Adrenal gland (tissue), 12 donors: ENCODE measurements around the gene ENPP5. TPM values are rescaled to one million over a fixed set of nuclear protein-coding genes. Genes with fewer than 3 reads are reported as not detected.

Experiments used
- DNase-seq, 7 donors: peaks; one replicate each; pipeline ENCODE4 v3.0.0-alpha.2; 2019 to 2020
- H3K27ac ChIP-seq, 5 donors: fragments of 200-600 bp; sonication (generic) in 4 of 5; 1 replicate in 3 of 5; 2 replicates in 2 of 5; pipeline versions ENCODE4 v1.5.1 to v1.8.0; 2016 to 2020; ENCODE audit warnings: mild to moderate bottlenecking in 1 of 5
- H3K27me3 ChIP-seq: fragments of 200-600 bp; 2 replicates; pipeline ENCODE4 v1.8.0; 2021
- H3K36me3 ChIP-seq, 2 donors: fragments of 200-600 bp; replicated peaks in 1 of 2; 1 replicate in 1 of 2; 2 replicates in 1 of 2; pipeline versions ENCODE4 v1.5.1 to v1.8.0; 2018 to 2022
- H3K4me1 ChIP-seq, 2 donors: fragments of 200-600 bp; replicated peaks in 1 of 2; 1 replicate in 1 of 2; 2 replicates in 1 of 2; pipeline versions ENCODE4 v1.5.1 to v1.8.0; 2018 to 2021
- H3K4me3 ChIP-seq, 4 donors: fragments of 200-600 bp; sonication (generic) in 3 of 4; one replicate each; pipeline ENCODE4 v1.5.1; 2016 to 2018
- H3K9me3 ChIP-seq, 3 donors: fragments of 200-600 bp; sonication (generic) in 1 of 3; replicated peaks in 1 of 3; 1 replicate in 2 of 3; 2 replicates in 1 of 3; pipeline versions ENCODE4 v1.5.1 to v1.8.0; 2016 to 2021
- CTCF ChIP-seq, 6 experiments: fragments of 450-650 bp in 4 of 6; fragments of 200-600 bp in 2 of 6; sonication (generic) in 1 of 6; IDR thresholded peaks; 1 replicate in 5 of 6; 2 replicates in 1 of 6; pipeline versions ENCODE4 v1.5.1 to v1.8.0; 2016 to 2021; ENCODE audit warnings: antibody characterized with exemption in 6 of 6, mild to moderate bottlenecking in 2 of 6, moderate library complexity in 1 of 6
- POLR2A ChIP-seq, 2 donors: fragments of 450-650 bp; IDR thresholded peaks; one replicate each; pipeline ENCODE4 v1.6.1; 2017; ENCODE audit warnings: antibody characterized with exemption in 2 of 2, mild to moderate bottlenecking in 2 of 2, moderate library complexity in 1 of 2
- WGBS, 4 donors: extraction: QIAGEN DNeasy Blood & Tissue Kit in 2 of 4; methylation state at CpG; one replicate each; pipeline versions ENCODE4 v1.1.5 to v1.1.7; 2013 to 2017; 5-methylcytosine and 5-hydroxymethylcytosine counted together
- intact Hi-C, 2 donors: fragments of 100-400 bp; cut with DNase I; formaldehyde crosslinking; loops; one replicate each; pipeline versions ENCODE4 v1.14.1 to v1.15.0; 2022 to 2023
- polyA plus RNA-seq, 3 donors: library from polyadenylated mRNA; stranded (reverse); fragments of 200-250 nt in 2 of 3; fragments of 350-450 nt in 1 of 3; fragmentation: Illumina TruSeq in 1 of 3; extraction: RNeasy Lipid Tissue Mini Kit (QIAGEN cat#74804) in 1 of 3; gene quantifications; one replicate each; pipeline ENCODE4 v1.2.3, GENCODE V29; 2013 to 2014
- total RNA-seq, 9 donors: library from RNA; depleted of rRNA in 4 of 9; stranded (reverse); fragments of >200 nt in 4 of 9; fragments of 120-200 nt in 1 of 9; fragmentation: NEBNext Ultra II Directional in 1 of 9; extraction: Animal tissue kit (Norgen Biotek cat#: 25700) in 1 of 9; gene quantifications; one replicate each; pipeline versions ENCODE4 v1.1.0 to v1.2.4, GENCODE V29; 2013 to 2023
- donor health status: healthy with polysubstance abuse.
- donor health status: Bipolar disorder and iron deficiency.
- donor health status: DM: yes; HTN: yes; CAD: no.
- donor health status: DM: no; HTN: no; CAD: no.
- donor health status: DM: no; HTN: no; CAD: no.
- donor health status: DM: yes; HTN: yes; CAD: no.

Gene ENPP5
- total and polyA plus RNA-seq, 12 donors, result 2.2 to 25.7 (median 9.2) TPM

DNA sequence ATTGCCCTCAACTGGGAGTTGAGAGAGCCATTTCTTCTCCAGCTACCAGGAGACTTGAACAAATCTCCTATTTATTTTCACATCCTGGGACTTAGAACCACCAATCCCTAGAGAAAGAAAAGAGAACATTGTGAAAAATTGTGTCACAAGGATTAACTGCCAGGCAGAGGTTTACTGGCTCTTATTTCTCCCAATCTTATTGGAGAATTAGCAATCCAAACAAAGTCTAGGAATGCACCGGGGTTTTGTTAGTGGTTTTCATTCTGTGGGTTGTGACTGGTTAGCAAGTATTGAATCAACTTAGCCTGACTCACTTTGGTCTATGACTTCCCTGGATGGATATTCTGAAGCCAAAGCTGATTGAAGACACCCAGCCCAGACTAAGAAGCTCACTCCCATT is 21.2 kb upstream of the ENPP5 start:
- Histone ChIP-seq H3K27ac (no peak overlapping the region), H3K4me1 (peaks cover 0 to under 1% of the 10 kb centered on the region in 2 donors), H3K27me3 (no peaks in the 10 kb centered on the region), H3K9me3 (no peaks in the 10 kb centered on the region), H3K4me3 (no peak overlapping the region), H3K36me3 (no peaks in the 10 kb centered on the region)
- TF ChIP-seq CTCF (IDR thresholded peaks at IDR 0.05) (no peak), POLR2A (IDR thresholded peaks at IDR 0.05) (no peak)
- 78 to 93% (median 85%) methylated on average over 1 of the region's 1 CpG for WGBS, 4 donors
- no peak for DNase-seq
- intact Hi-C loops, result no loop called here

DNA sequence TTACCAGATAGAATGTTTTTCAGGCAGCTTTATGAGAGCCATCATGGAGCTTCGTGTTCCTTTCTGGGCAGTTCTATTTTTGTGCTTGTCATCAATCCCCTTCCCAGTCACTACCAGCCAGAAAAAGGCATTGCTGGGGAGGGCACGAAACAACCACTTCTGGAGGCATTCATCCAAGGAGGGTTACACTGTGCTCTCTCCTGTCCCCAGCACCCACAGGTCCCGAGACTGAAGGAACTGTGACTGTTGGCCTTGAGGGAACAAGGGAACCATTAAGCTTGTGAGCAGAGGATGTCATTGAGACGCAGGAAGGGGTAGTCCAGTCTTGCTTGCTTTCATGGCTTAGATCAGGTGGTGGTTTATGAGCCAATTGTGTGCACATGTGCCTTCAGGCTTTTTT is 20.1 kb upstream of the ENPP5 start:
- TF ChIP-seq CTCF (IDR thresholded peaks at IDR 0.05), result no peak
- TF ChIP-seq POLR2A (IDR thresholded peaks at IDR 0.05), result no peak
- H3K36me3 ChIP-seq, result no peaks in the 10 kb centered on the region
- no peaks in the 10 kb centered on the region for H3K27me3 ChIP-seq
- H3K9me3 ChIP-seq, result no peaks in the 10 kb centered on the region
- intact Hi-C loops, result no loop called here
- peaks cover 0 to 9% of the 10 kb centered on the region in 2 donors for H3K4me1 ChIP-seq
- H3K27ac ChIP-seq, result no peak overlapping the region
- H3K4me3 ChIP-seq, result no peak overlapping the region
- DNase-seq, result no peak
- 82 to 92% (median 88%) methylated on average over 4 of the region's 4 CpGs for WGBS, 4 donors

GRCh38 chr6:46189726-46190125 is 18.9 kb upstream of the ENPP5 start:
- no peak for DNase-seq
- intact Hi-C loops, result no loop called here
- Histone ChIP-seq H3K4me3 (no peak overlapping the region), H3K36me3 (no peaks in the 10 kb centered on the region), H3K4me1 (peaks cover 0 to 9% of the 10 kb centered on the region in 2 donors), H3K27me3 (no peaks in the 10 kb centered on the region), H3K27ac (no peak overlapping the region), H3K9me3 (no peaks in the 10 kb centered on the region)
- 92 to 95% (median 94%) methylated on average over 4 of the region's 4 CpGs for WGBS, 4 donors
- no peak for TF ChIP-seq CTCF (IDR thresholded peaks at IDR 0.05)
- no peak for TF ChIP-seq POLR2A (IDR thresholded peaks at IDR 0.05)

DNA sequence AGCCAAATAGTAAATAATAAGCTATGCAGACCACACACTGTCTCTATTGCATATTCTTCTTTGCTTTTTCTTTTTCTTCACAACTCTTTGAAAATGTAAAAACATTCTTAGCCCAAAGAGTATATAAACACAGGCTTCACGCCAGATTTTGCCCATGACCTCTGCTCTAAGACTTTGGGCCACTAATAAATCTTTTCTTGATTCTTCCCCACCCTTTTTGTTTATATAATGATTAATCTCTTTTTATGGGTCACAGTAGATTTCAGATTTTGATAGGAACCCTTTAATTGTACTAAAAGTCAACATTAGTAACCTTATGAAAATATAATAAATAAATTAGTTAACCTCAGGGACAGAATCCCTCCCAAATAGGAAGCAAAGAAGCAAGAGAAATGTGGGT is 15.8 kb upstream of the ENPP5 start:
- DNase-seq, result no peak
- no peaks in the 10 kb centered on the region for H3K27me3 ChIP-seq
- H3K4me3 ChIP-seq, result no peak overlapping the region
- intact Hi-C loops, result no loop called here
- 37 to 76% (median 53%) methylated on average over 1 of the region's 1 CpG for WGBS, 4 donors
- H3K9me3 ChIP-seq, result no peaks in the 10 kb centered on the region
- H3K4me1 ChIP-seq, result peaks cover 0 to 18% of the 10 kb centered on the region in 2 donors
- TF ChIP-seq CTCF (IDR thresholded peaks at IDR 0.05) (no peak), POLR2A (IDR thresholded peaks at IDR 0.05) (no peak)
- no peak overlapping the region for H3K27ac ChIP-seq
- no peaks in the 10 kb centered on the region for H3K36me3 ChIP-seq
